Esophagus squamous epithelium (tissue), 5 donors: ENCODE results near the gene NSUN4. TPM values are rescaled to one million over a fixed set of nuclear protein-coding genes. Genes with fewer than 3 reads are reported as not detected.
"Not testable (repeated sequence)": the region's sequence is repeated elsewhere in the genome, so short reads cannot be mapped to it uniquely, and the experiment has no call there.

Experiments
- DNase-seq: peaks from one replicate; lab custom pipeline; 2025; lab: John Stamatoyannopoulos, UW
- H3K27ac ChIP-seq, 4 donors: fragments of 200-600 bp; sonication (generic); one replicate each; pipeline ENCODE4 v1.5.1; 2016 to 2019; ENCODE audit warnings: mild to moderate bottlenecking in 1 of 4
- H3K27me3 ChIP-seq, 4 donors: fragments of 200-600 bp; sonication (generic); 1 replicate in 3 of 4; 2 replicates in 1 of 4; pipeline versions ENCODE4 v1.5.1 to v1.6.0; 2017 to 2021; ENCODE audit warnings: antibody characterized with exemption in 1 of 4
- H3K36me3 ChIP-seq, 3 donors: fragments of 200-600 bp; sonication (generic); one replicate each; pipeline ENCODE4 v1.5.1; 2016 to 2019
- H3K4me1 ChIP-seq, 3 donors: fragments of 200-600 bp; sonication (generic); one replicate each; pipeline ENCODE4 v1.5.1; 2017 to 2019
- H3K4me3 ChIP-seq, 4 donors: fragments of 200-600 bp; sonication (generic); 1 replicate in 3 of 4; 2 replicates in 1 of 4; pipeline ENCODE4 v1.5.1; 2016 to 2019; ENCODE audit warnings: mild to moderate bottlenecking in 2 of 4, moderate library complexity in 1 of 4
- H3K9me3 ChIP-seq, 3 donors: fragments of 200-600 bp; sonication (generic); one replicate each; pipeline ENCODE4 v1.5.1; 2016 to 2019
- POLR2A ChIP-seq, 4 donors: fragments of 450-650 bp; IDR thresholded peaks; one replicate each; pipeline ENCODE4 v1.6.1; 2017; ENCODE audit warnings: antibody characterized with exemption in 4 of 4, mild to moderate bottlenecking in 4 of 4, moderate library complexity in 3 of 4
- WGBS, 2 donors: methylation state at CpG; one replicate each; pipeline ENCODE4 v1.1.5; 2018; 5-methylcytosine and 5-hydroxymethylcytosine counted together
- intact Hi-C: fragments of 100-400 bp; cut with DNase I; formaldehyde crosslinking; loops from one replicate; pipeline ENCODE4 v1.15.0; 2022
- total RNA-seq, 4 donors: library from RNA; depleted of rRNA; stranded (reverse); fragments of >200 nt; gene quantifications; one replicate each; pipeline ENCODE4 v1.1.0, GENCODE V29; 2016
- TF ChIP-seq, protein P1 (sequence below), 6 experiments: fragments of 450-650 bp in 4 of 6; fragments of 200-600 bp in 2 of 6; sonication (generic) in 2 of 6; IDR thresholded peaks; one replicate each; pipeline ENCODE4 v1.5.1; 2016 to 2019; ENCODE audit warnings: antibody characterized with exemption in 6 of 6, mild to moderate bottlenecking in 4 of 6, moderate library complexity in 4 of 6
- donor health status: DM: yes; HTN: yes; CAD: no.

The NSUN4 gene
- total RNA-seq, 4 donors from 2014 or later: 10.1 to 22.1 (median 16.2) TPM

DNA sequence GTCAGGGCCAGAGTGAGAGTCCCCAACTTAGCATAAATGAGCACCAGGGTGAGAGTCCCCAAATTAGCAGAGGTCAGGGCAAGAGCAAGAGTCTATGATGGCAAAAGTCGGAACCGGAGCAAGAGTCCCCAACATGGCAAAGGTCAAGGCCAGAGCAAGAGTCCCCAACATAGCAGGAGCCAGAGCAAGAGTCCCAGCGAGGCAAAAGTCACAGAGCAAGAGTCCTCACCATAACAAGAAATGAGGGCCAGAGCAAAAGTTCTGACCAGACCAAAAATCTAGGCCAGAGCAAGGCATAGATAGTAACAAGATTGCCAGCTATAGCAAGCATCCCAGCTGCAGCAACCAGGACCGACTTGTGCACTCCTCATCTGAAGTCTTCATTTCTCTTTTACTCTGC is 3.1 kb downstream of the NSUN4 start:
- H3K27me3 ChIP-seq: no peaks in the 10 kb centered on the region
- H3K4me1 ChIP-seq: peaks cover 4 to 34% (median 12%) of the 10 kb centered on the region in 3 donors
- H3K36me3 ChIP-seq: peaks cover 0 to 66% (median 6%) of the 10 kb centered on the region in 3 donors
- no peak for DNase-seq
- H3K4me3 ChIP-seq: no peak overlapping the region
- intact Hi-C loops: loop anchor here (5.0 kb wide), 1 partner anchor 41 kb away; the partner anchor contains the start of genes LRRC41 and UQCRH
- no peak overlapping the region for H3K27ac ChIP-seq
- 74 to 91% methylated on average over 4 of the region's 4 CpGs for WGBS, 2 donors
- no peaks in the 10 kb centered on the region for H3K9me3 ChIP-seq
- no peak for TF ChIP-seq POLR2A (IDR thresholded peaks at IDR 0.05)
- TF ChIP-seq, protein P1, sequence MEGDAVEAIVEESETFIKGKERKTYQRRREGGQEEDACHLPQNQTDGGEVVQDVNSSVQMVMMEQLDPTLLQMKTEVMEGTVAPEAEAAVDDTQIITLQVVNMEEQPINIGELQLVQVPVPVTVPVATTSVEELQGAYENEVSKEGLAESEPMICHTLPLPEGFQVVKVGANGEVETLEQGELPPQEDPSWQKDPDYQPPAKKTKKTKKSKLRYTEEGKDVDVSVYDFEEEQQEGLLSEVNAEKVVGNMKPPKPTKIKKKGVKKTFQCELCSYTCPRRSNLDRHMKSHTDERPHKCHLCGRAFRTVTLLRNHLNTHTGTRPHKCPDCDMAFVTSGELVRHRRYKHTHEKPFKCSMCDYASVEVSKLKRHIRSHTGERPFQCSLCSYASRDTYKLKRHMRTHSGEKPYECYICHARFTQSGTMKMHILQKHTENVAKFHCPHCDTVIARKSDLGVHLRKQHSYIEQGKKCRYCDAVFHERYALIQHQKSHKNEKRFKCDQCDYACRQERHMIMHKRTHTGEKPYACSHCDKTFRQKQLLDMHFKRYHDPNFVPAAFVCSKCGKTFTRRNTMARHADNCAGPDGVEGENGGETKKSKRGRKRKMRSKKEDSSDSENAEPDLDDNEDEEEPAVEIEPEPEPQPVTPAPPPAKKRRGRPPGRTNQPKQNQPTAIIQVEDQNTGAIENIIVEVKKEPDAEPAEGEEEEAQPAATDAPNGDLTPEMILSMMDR (IDR thresholded peaks at IDR 0.05): no peak

DNA sequence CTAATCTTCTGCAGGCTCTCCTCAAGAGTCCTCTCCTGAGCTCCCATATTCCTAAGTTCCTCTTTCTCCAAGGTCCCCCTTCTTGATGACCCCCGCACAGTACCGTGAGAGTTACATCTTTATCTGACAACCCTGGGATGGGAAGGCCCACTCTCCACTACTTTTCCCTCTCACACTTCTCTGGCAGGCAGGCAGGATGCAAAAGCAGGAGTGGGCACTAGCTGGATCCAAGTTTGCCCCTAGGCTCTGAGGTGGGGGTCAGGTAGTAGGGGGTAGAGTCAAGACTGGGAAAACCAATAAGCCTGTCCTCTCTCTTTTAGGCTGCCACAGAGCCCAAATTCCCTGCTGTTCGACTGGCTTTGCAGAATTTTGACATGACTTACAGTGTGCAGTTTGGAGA is 3.9 kb downstream of the NSUN4 start:
- peaks cover 4 to 30% (median 9%) of the 10 kb centered on the region in 3 donors for H3K4me1 ChIP-seq
- H3K9me3 ChIP-seq: no peaks in the 10 kb centered on the region
- intact Hi-C loops: loop anchor here (5.0 kb wide), 1 partner anchor 42 kb away; the partner anchor contains the start of genes LRRC41 and UQCRH
- H3K27ac ChIP-seq: no peak overlapping the region
- no peak overlapping the region for H3K4me3 ChIP-seq
- no peak for DNase-seq
- TF ChIP-seq, protein P1 (IDR thresholded peaks at IDR 0.05): no peak
- TF ChIP-seq POLR2A (IDR thresholded peaks at IDR 0.05): no peak
- H3K27me3 ChIP-seq: no peaks in the 10 kb centered on the region
- 91 to 95% methylated on average over 3 of the region's 3 CpGs for WGBS, 2 donors
- H3K36me3 ChIP-seq: peaks cover 0 to 74% (median 10%) of the 10 kb centered on the region in 3 donors

DNA sequence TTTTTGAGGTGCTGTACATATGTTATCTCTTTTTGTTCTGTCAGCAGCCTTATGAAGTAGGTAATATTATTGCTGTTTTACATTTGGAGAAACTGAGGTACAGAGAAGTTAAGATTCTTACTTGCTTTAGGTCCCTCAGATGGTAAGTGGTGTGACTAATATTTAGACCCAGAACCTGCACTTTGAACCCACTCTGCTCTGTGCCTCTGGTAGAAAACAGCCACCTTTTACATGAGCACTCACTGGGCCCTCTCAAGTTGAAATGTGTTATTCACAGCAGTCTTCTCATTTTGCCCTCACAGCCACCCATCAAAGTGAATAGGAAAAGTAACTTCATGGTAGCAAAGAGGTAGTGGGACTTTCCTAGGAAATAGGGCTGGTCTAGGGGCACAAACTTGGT is 4.7 kb downstream of the NSUN4 start:
- intact Hi-C loops: no loop called here
- H3K4me3 ChIP-seq: no peak overlapping the region
- H3K9me3 ChIP-seq: no peaks in the 10 kb centered on the region
- no peak for DNase-seq
- peaks cover 4 to 23% (median 7%) of the 10 kb centered on the region in 3 donors for H3K4me1 ChIP-seq
- no peaks in the 10 kb centered on the region for H3K27me3 ChIP-seq
- H3K36me3 ChIP-seq: peaks cover 0 to 82% (median 18%) of the 10 kb centered on the region in 3 donors
- TF ChIP-seq POLR2A (IDR thresholded peaks at IDR 0.05): no peak
- TF ChIP-seq, protein P1 (IDR thresholded peaks at IDR 0.05): no peak
- H3K27ac ChIP-seq: no peak overlapping the region

DNA sequence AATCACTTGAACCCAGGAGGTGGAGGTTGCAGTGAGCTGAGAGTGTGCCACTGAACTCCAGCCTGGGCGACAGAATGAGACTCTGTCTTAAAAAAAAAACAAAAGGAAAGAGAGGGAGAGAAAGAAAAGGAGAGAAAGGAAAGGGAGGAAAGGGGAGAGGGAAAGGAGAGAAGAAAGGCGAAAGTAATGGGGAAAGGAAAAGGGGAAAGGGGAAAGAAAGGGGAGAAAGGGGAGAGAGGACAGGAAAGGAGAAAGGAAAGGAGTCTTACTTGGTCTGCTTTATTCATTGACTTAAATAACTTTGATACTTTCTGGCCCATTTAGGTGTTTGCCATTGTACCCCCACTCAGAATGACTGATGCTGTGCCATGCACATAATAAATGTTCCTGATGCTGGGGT is 11.8 kb downstream of the NSUN4 start:
- TF ChIP-seq, protein P1 (IDR thresholded peaks at IDR 0.05): no peak
- TF ChIP-seq POLR2A (IDR thresholded peaks at IDR 0.05): no peak
- Histone ChIP-seq H3K27ac (no peak overlapping the region), H3K4me1 (no peaks in the 10 kb centered on the region), H3K4me3 (no peak overlapping the region), H3K36me3 (peaks cover 0 to 99% (median 54%) of the 10 kb centered on the region in 3 donors), H3K27me3 (no peaks in the 10 kb centered on the region), H3K9me3 (no peaks in the 10 kb centered on the region)
- WGBS, 2 donors: 85 to 95% methylated on average over 2 of the region's 2 CpGs
- DNase-seq: no peak
- intact Hi-C loops: no loop called here

DNA sequence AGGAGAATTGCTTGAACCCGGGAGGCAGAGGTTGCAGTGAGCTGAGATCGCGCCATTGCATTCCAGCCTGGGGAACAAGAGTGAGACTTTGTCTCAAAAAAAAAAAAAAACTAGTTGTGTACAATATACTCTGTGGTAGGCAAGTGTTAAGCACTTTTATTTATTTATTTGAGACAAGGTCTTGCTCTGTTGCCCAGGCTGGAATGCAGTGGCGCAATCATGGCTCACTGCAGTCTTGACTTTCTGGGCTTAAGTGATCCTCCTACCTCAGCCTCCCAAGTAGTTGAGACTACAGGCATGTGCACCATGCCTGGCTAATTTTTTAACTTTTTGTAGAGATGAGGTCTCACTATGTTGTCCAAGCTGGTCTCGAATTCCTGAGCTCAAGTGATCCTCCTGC is 15.3 kb downstream of the NSUN4 start:
- H3K4me1 ChIP-seq, intact Hi-C loops, H3K4me3 ChIP-seq, H3K9me3 ChIP-seq, H3K27me3 ChIP-seq, H3K27ac ChIP-seq, DNase-seq: not testable (repeated sequence)
- 93 to 98% methylated on average over 3 to 4 of the region's 5 CpGs for WGBS, 2 donors
- H3K36me3 ChIP-seq: peaks cover under 1 to 100% (median 60%) of the 10 kb centered on the region in 3 donors

DNA sequence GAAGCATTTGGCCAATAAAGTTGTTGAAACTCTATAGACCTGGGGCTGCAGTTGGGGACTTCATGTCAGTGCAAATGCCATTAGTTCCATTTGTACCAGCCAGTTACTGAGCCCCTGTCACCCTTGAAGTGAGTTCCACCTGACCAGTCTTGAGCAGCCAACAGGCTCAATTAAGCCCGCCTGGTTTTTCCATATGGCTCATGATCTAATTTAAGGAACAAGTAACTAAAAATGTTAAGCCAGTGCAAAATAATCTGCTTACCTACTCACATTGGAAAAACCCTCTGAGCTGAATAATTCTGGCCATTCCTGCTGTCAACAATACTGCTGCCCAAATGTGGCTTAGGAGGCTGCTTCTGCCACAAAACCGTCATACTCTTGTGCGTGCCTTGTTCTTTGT is 21.6 kb downstream of the NSUN4 start:
- WGBS, 2 donors: 91 to 94% methylated on average over 3 of the region's 3 CpGs
- Histone ChIP-seq H3K36me3 (peaks cover 10 to 99% (median 32%) of the 10 kb centered on the region in 3 donors), H3K4me1 (no peaks in the 10 kb centered on the region), H3K27me3 (no peaks in the 10 kb centered on the region), H3K9me3 (no peaks in the 10 kb centered on the region), H3K4me3 (no peak overlapping the region), H3K27ac (no peak overlapping the region)
- DNase-seq: no peak
- intact Hi-C loops: no loop called here
- no peak for TF ChIP-seq POLR2A (IDR thresholded peaks at IDR 0.05)
- TF ChIP-seq, protein P1 (IDR thresholded peaks at IDR 0.05): no peak
